Measurements from ENCODE around the gene CCDC47.
"Not testable (repeated sequence)": the region's sequence is repeated elsewhere in the genome, so short reads cannot be mapped to it uniquely, and the experiment has no call there.

Gene CCDC47

DNA sequence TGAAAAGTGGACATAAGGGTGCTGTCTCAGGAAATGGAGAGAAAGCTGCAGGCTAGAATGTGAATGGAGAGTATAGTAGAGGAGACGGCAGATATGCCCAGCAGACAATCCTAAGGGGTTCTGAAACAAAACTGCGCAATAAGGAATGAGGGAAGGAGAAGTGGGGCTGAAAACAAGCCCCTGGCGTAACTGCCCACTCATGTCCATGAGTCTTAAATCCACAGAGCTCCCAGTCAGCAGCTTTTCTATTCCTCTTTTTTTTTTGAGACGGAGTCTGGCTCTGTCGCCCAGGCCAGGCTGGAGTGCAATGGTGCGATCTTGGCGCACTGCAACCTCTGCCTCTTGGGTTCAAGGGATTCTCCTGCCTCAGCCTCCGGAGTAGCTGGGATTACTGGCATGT is 37.7 kb downstream of the CCDC47 start:
- H3K4me1 ChIP-seq (ENCODE audit: control insufficient read depth in 1 of 2, insufficient read depth in 2 of 2, low read length in 2 of 2): peaks cover 2 to 3% of the 10 kb centered on the region in 2 experiments
- no peak overlapping the region for H2BK12ac ChIP-seq (ENCODE audit: low read length)
- no peak overlapping the region for H2AK5ac ChIP-seq (ENCODE audit: low read length)
- no peaks in the 10 kb centered on the region for H3K79me2 ChIP-seq (ENCODE audit: control insufficient read depth, insufficient read depth, low read length, poor library complexity)
- peaks cover 0 to 2% of the 10 kb centered on the region in 2 experiments for H3K36me3 ChIP-seq (ENCODE audit: control insufficient read depth in 1 of 2, insufficient read depth in 2 of 2, low read length in 2 of 2)
- H2AFZ ChIP-seq (ENCODE audit: insufficient read depth, low read length, poor library complexity): no peak overlapping the region
- no peak overlapping the region for H3K4ac ChIP-seq (ENCODE audit: low read depth, low read length)
- H3K9me3 ChIP-seq (ENCODE audit: insufficient read depth, low read depth, low read length): no peaks in the 10 kb centered on the region
- H3K14ac ChIP-seq (ENCODE audit: low read length): no peak overlapping the region
- H3K27ac ChIP-seq (ENCODE audit: low read depth, low read length): no peak overlapping the region
- no peak overlapping the region for H2BK120ac ChIP-seq (ENCODE audit: insufficient read depth, low read length, poor library complexity)
- H4K12ac ChIP-seq (ENCODE audit: low read depth, low read length): no peak overlapping the region
- no peak overlapping the region for H3K23ac ChIP-seq (ENCODE audit: low read length)
- no peak overlapping the region for H3K4me2 ChIP-seq (ENCODE audit: low read length)
- WGBS (ENCODE audit: extremely low coverage, insufficient coverage, insufficient read length): no CpG with 5 or more reads among the region's 8 CpGs
- no peaks in the 10 kb centered on the region for H3K79me1 ChIP-seq (ENCODE audit: low read length)
- no peak overlapping the region for H3K4me3 ChIP-seq (ENCODE audit: low read depth, low read length)
- H4K8ac ChIP-seq (ENCODE audit: low read depth, low read length): no peak overlapping the region
- H3K27me3 ChIP-seq (ENCODE audit: insufficient read depth, low read length): no peaks in the 10 kb centered on the region
- no peak overlapping the region for H3K18ac ChIP-seq (ENCODE audit: low read length)
- no peak overlapping the region for H4K91ac ChIP-seq (ENCODE audit: low read depth, low read length)
- no peak overlapping the region for H3K9ac ChIP-seq (ENCODE audit: low read length)
- no peak for DNase-seq
- no peak overlapping the region for H2BK5ac ChIP-seq (ENCODE audit: low read depth, low read length, poor library complexity)

- Histone ChIP-seq H3K9me3 (ENCODE audit: insufficient read depth, low read depth, low read length) (no peaks in the 10 kb centered on the region), H3K79me1 (ENCODE audit: low read length) (no peaks in the 10 kb centered on the region), H3K36me3 (ENCODE audit: control insufficient read depth in 1 of 2, insufficient read depth in 2 of 2, low read length in 2 of 2) (peaks cover 0 to 2% of the 10 kb centered on the region in 2 experiments), H2BK120ac (ENCODE audit: insufficient read depth, low read length, poor library complexity) (no peak overlapping the region), H3K27ac (ENCODE audit: low read depth, low read length) (no peak overlapping the region), H3K14ac (ENCODE audit: low read length) (no peak overlapping the region), H3K27me3 (ENCODE audit: insufficient read depth, low read length) (no peaks in the 10 kb centered on the region), H3K4me2 (ENCODE audit: low read length) (no peak overlapping the region), H3K4me1 (ENCODE audit: control insufficient read depth in 1 of 2, insufficient read depth in 2 of 2, low read length in 2 of 2) (no peaks in the 10 kb centered on the region), H2AK5ac (ENCODE audit: low read length) (no peak overlapping the region), H4K12ac (ENCODE audit: low read depth, low read length) (no peak overlapping the region), H3K9ac (ENCODE audit: low read length) (no peak overlapping the region), H3K79me2 (ENCODE audit: control insufficient read depth, insufficient read depth, low read length, poor library complexity) (no peaks in the 10 kb centered on the region), H2AFZ (ENCODE audit: insufficient read depth, low read length, poor library complexity) (no peak overlapping the region), H4K91ac (ENCODE audit: low read depth, low read length) (no peak overlapping the region), H3K4ac (ENCODE audit: low read depth, low read length) (no peak overlapping the region), H3K18ac (ENCODE audit: low read length) (no peak overlapping the region), H2BK5ac (ENCODE audit: low read depth, low read length, poor library complexity) (no peak overlapping the region), H2BK12ac (ENCODE audit: low read length) (no peak overlapping the region), H3K23ac (ENCODE audit: low read length) (no peak overlapping the region), H4K8ac (ENCODE audit: low read depth, low read length) (no peak overlapping the region), H3K4me3 (ENCODE audit: low read depth, low read length) (no peak overlapping the region)
- no CpG with 5 or more reads among the region's 2 CpGs for WGBS (ENCODE audit: extremely low coverage, insufficient coverage, insufficient read length)
- no peak for DNase-seq
These were observed 51.0 kb downstream of the CCDC47 start for GRCh38 chr17:63722403-63722802.

GRCh38 chr17:63720194-63720593 is 53.2 kb downstream of the CCDC47 start:
- H3K4me2 ChIP-seq (ENCODE audit: low read length); H4K12ac ChIP-seq (ENCODE audit: low read depth, low read length); H3K4ac ChIP-seq (ENCODE audit: low read depth, low read length); H4K91ac ChIP-seq (ENCODE audit: low read depth, low read length); DNase-seq; H3K36me3 ChIP-seq (ENCODE audit: control insufficient read depth in 1 of 2, insufficient read depth in 2 of 2, low read length in 2 of 2); H2AFZ ChIP-seq (ENCODE audit: insufficient read depth, low read length, poor library complexity); H3K4me3 ChIP-seq (ENCODE audit: low read depth, low read length); H2AK5ac ChIP-seq (ENCODE audit: low read length); H3K27me3 ChIP-seq (ENCODE audit: insufficient read depth, low read length); H3K23ac ChIP-seq (ENCODE audit: low read length); H4K8ac ChIP-seq (ENCODE audit: low read depth, low read length); H3K79me1 ChIP-seq (ENCODE audit: low read length); H3K9ac ChIP-seq (ENCODE audit: low read length); H3K18ac ChIP-seq (ENCODE audit: low read length); H2BK120ac ChIP-seq (ENCODE audit: insufficient read depth, low read length, poor library complexity); H2BK12ac ChIP-seq (ENCODE audit: low read length); H3K4me1 ChIP-seq (ENCODE audit: control insufficient read depth in 1 of 2, insufficient read depth in 2 of 2, low read length in 2 of 2); H2BK5ac ChIP-seq (ENCODE audit: low read depth, low read length, poor library complexity); H3K27ac ChIP-seq (ENCODE audit: low read depth, low read length); H3K14ac ChIP-seq (ENCODE audit: low read length); H3K79me2 ChIP-seq (ENCODE audit: control insufficient read depth, insufficient read depth, low read length, poor library complexity); H3K9me3 ChIP-seq (ENCODE audit: insufficient read depth, low read depth, low read length): not testable (repeated sequence)
- no CpG with 5 or more reads among the region's 5 CpGs for WGBS (ENCODE audit: extremely low coverage, insufficient coverage, insufficient read length)

- Histone ChIP-seq H2AFZ (ENCODE audit: insufficient read depth, low read length, poor library complexity) (no peak overlapping the region), H3K4me1 (ENCODE audit: control insufficient read depth in 1 of 2, insufficient read depth in 2 of 2, low read length in 2 of 2) (no peaks in the 10 kb centered on the region), H2AK5ac (ENCODE audit: low read length) (no peak overlapping the region), H3K9ac (ENCODE audit: low read length) (no peak overlapping the region), H4K12ac (ENCODE audit: low read depth, low read length) (no peak overlapping the region), H3K4me3 (ENCODE audit: low read depth, low read length) (no peak overlapping the region), H4K91ac (ENCODE audit: low read depth, low read length) (no peak overlapping the region), H4K8ac (ENCODE audit: low read depth, low read length) (no peak overlapping the region), H3K23ac (ENCODE audit: low read length) (no peak overlapping the region), H3K27me3 (ENCODE audit: insufficient read depth, low read length) (no peaks in the 10 kb centered on the region), H3K9me3 (ENCODE audit: insufficient read depth, low read depth, low read length) (no peaks in the 10 kb centered on the region), H3K14ac (ENCODE audit: low read length) (no peak overlapping the region), H2BK120ac (ENCODE audit: insufficient read depth, low read length, poor library complexity) (no peak overlapping the region), H3K79me1 (ENCODE audit: low read length) (no peaks in the 10 kb centered on the region), H2BK5ac (ENCODE audit: low read depth, low read length, poor library complexity) (no peak overlapping the region), H3K4ac (ENCODE audit: low read depth, low read length) (no peak overlapping the region), H3K18ac (ENCODE audit: low read length) (no peak overlapping the region), H3K79me2 (ENCODE audit: control insufficient read depth, insufficient read depth, low read length, poor library complexity) (no peaks in the 10 kb centered on the region), H3K4me2 (ENCODE audit: low read length) (no peak overlapping the region), H3K27ac (ENCODE audit: low read depth, low read length) (no peak overlapping the region), H2BK12ac (ENCODE audit: low read length) (no peak overlapping the region), H3K36me3 (ENCODE audit: control insufficient read depth in 1 of 2, insufficient read depth in 2 of 2, low read length in 2 of 2) (no peaks in the 10 kb centered on the region)
- DNase-seq: no peak
- no CpG with 5 or more reads among the region's 5 CpGs for WGBS (ENCODE audit: extremely low coverage, insufficient coverage, insufficient read length)
These were observed 54.4 kb downstream of the CCDC47 start for GRCh38 chr17:63718988-63719387.

All from trophoblast cell (in vitro differentiated cells and primary cell).